ENCODE data around the gene HOXB6. TPM values are rescaled to one million over a fixed set of nuclear protein-coding genes. Genes with fewer than 3 reads are reported as not detected.

The HOXB6 gene
- total and polyA plus RNA-seq, 5 donors, result 0.74 to 1.8 (median 1.1) TPM

DNA sequence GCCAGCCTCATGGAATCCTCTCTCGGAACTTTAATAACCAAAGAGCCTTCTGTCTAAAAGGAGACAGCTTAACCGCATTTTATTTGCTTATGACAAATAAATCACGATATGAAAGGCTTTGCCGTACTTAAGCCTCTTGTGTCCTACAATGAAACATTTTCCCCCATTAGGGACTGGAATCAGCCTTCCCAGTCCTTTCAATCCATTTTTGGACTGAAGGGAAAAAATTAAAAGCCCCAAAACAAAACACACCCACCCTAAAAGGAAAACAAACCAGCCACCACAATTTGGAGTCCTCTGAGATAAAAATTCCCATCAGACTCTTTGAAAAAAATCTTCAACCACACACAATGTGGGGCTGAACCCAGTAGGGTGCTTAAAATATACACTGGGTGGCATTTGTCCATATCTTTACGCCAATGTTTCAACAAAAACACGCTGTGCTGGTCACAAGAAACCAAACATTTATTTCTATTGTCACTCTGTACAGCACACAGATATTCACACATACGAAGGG is 29.7 kb downstream of the HOXB6 start:
- H3K27me3 ChIP-seq (ENCODE audit: control insufficient read depth, insufficient read depth), result peaks cover 5% of the 10 kb centered on the region
- no peak for ATAC-seq
- WGBS, result 55% methylated on average over 7 of the region's 7 CpGs
- peaks cover 2% of the 10 kb centered on the region for H3K4me1 ChIP-seq (ENCODE audit: control insufficient read depth, insufficient read depth, low read length)
- no peak for DNase-seq
- H3K27ac ChIP-seq (ENCODE audit: low read length), result no peak overlapping the region
- no peak overlapping the region for H3K4me3 ChIP-seq (ENCODE audit: low read length)
- intact Hi-C loops (cut with DNase I), result loop anchor here in 1 of 4 donors (5.0 kb wide), 1 partner anchor 33 kb away; no protein-coding TSS in a partner anchor
- H3K9me3 ChIP-seq (ENCODE audit: control insufficient read depth, low read length), result no peaks in the 10 kb centered on the region

DNA sequence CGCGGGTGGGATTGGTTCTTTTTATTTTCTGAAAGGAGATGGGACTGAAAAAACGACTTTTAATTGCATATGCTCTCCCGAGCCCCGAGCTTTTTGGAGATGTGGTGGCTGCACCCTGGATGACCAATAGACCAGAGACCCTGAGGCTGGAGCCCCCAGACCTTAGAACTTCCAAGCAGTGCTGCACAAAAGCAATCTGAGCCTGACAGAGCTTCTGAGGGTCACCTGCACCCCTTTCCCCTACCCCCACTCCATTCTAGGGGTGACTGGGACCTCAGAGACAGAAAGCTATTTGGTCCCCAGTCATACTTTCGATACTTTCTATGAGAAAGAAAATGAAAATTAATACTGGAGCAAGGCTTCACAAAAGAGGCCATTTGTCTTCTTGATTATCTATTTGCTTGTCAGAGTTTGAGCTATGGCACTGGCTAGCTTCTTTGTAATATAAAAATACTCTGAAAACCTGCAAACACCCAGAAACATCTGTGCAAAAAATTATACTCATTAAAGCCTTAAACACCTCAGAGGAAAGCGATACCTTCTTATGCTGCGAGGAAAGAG is 30.2 kb downstream of the HOXB6 start:
- intact Hi-C loops (cut with DNase I), result loop anchor here in 1 of 4 donors (5.0 kb wide), 1 partner anchor 32 kb away; no protein-coding TSS in a partner anchor
- Histone ChIP-seq H3K4me3 (ENCODE audit: low read length) (no peak overlapping the region), H3K27ac (ENCODE audit: low read length) (no peak overlapping the region), H3K9me3 (ENCODE audit: control insufficient read depth, low read length) (no peaks in the 10 kb centered on the region), H3K4me1 (ENCODE audit: control insufficient read depth, insufficient read depth, low read length) (peaks cover 2% of the 10 kb centered on the region), H3K27me3 (ENCODE audit: control insufficient read depth, insufficient read depth) (peaks cover 5% of the 10 kb centered on the region)
- DNase-seq (no peak), ATAC-seq (no peak)
- WGBS, result 56% methylated on average over 8 of the region's 8 CpGs

DNA sequence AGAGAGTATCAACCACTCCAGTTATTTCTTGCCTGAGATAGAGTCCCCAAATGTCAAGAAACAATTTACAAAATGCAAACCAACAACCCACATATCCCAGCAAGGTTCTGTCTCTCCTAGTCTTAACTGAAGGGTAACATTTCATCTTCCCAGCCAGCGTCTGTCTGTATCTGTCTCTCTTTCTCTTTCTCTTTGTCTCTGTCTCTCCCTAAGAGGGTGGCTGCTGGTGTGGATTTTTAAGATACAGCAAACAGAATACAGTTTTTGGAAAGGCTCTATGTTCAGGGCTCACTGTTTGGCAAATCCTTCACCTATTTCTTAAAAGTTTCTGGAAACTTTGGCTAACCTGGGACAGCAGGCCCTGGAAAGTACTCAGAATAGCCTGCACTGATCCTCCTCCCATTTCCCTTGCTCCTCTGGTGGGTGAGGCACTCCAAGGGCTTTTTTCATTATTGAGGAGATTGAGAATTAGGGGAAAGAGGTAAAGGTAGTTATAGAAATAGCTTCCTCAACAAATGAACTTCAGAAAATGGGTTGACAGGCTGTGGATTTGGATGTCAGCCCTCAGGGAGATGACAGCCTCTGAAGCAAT is 32.9 kb downstream of the HOXB6 start:
- DNase-seq (no peak), ATAC-seq (no peak)
- H3K4me3 ChIP-seq (ENCODE audit: low read length), result no peak overlapping the region
- no peaks in the 10 kb centered on the region for H3K9me3 ChIP-seq (ENCODE audit: control insufficient read depth, low read length)
- intact Hi-C loops (cut with DNase I), result no loop called here
- peaks cover 5% of the 10 kb centered on the region for H3K4me1 ChIP-seq (ENCODE audit: control insufficient read depth, insufficient read depth, low read length)
- 74% methylated on average over 1 of the region's 1 CpG for WGBS
- peaks cover 5% of the 10 kb centered on the region for H3K27me3 ChIP-seq (ENCODE audit: control insufficient read depth, insufficient read depth)
- H3K27ac ChIP-seq (ENCODE audit: low read length), result no peak overlapping the region

DNA sequence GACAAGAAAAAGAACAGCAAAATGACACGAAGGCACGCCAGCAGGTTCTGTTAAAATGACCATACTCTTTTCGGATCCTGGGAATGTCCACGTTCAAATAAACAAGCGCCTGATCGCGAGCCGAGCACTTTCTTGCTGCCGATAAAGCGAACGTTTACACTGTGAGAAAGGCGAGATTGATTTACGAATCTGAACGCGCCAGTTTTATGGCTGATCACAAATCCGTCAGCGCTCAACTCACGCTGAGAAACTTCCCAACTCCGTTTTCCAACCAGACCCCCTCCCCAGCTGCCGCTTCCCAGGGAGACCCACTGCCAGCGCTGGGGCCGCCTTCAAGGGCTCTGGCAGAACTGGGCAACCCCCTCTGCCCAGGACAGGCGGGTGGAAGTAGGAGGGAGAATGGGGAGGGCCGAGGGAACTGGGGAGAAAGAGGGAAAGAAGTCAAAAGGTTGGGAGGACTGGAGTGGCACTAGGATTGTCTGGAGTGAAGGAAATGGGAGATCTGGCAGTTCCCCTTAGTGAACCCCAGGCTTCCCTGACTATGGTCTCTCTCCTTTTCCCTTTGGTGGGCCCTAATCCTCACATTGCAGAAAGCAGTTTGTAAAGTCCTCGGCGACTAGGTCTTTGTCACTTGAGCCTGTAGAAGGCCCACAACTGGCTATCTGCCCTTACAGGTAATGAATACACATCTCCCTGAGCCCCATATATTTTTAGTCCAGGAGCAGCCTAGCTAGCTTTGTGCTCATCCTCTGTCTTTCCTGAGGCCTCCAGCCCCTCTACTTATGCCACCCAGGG is 33.6 kb downstream of the HOXB6 start:
- no peak for DNase-seq
- WGBS, result 44% methylated on average over 26 of the region's 26 CpGs
- no peak for ATAC-seq
- Histone ChIP-seq H3K4me3 (ENCODE audit: low read length) (no peak overlapping the region), H3K4me1 (ENCODE audit: control insufficient read depth, insufficient read depth, low read length) (peaks cover 7% of the 10 kb centered on the region), H3K9me3 (ENCODE audit: control insufficient read depth, low read length) (no peaks in the 10 kb centered on the region), H3K27ac (ENCODE audit: low read length) (peak overlapping the region; percentile 42), H3K27me3 (ENCODE audit: control insufficient read depth, insufficient read depth) (peaks cover 5% of the 10 kb centered on the region)
- intact Hi-C loops (cut with DNase I), result no loop called here

DNA sequence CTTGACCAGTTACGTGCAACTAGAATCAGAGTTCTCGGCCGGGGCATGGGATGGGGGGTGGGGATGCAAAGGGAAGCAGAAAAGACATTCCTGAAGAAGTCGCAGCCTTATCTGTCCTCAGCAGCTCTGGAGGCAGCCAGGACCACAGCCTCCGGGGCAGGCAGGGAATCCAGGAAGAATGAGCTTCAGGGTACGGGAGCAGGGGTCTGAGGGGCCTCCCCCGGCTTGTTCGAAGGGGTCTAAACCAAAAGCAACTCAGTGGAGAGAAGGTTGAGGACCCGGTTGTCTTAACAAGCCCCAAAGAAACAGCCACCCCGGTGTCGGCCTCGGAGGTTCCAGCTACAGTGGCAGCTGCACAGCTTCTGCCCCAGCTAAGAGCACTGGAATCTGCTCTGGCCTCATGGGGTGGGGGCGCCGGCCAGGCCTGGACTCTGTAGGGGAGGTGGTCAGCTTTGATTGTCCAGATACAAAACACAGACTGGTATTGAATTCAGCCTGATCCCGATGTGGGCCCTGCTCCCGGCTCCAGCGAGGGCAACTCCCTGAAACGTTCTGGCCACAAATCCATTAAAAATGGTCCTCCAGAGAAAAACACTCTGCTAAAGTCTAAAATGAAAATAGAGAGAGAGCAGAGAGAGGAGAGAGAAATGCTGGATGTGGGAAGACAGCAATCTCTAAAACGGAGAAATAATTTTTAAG is 34.3 kb downstream of the HOXB6 start:
- Histone ChIP-seq H3K4me3 (ENCODE audit: low read length) (no peak overlapping the region), H3K27ac (ENCODE audit: low read length) (peak overlapping the region; percentile 54), H3K4me1 (ENCODE audit: control insufficient read depth, insufficient read depth, low read length) (peaks cover 8% of the 10 kb centered on the region), H3K27me3 (ENCODE audit: control insufficient read depth, insufficient read depth) (peaks cover 5% of the 10 kb centered on the region), H3K9me3 (ENCODE audit: control insufficient read depth, low read length) (no peaks in the 10 kb centered on the region)
- WGBS, result 24% methylated on average over 19 of the region's 19 CpGs
- intact Hi-C loops (cut with DNase I), result no loop called here
- ATAC-seq (peak in 1 of 2 donors; percentile 28), DNase-seq (peak in 1 of 3 donors; percentile 62)

DNA sequence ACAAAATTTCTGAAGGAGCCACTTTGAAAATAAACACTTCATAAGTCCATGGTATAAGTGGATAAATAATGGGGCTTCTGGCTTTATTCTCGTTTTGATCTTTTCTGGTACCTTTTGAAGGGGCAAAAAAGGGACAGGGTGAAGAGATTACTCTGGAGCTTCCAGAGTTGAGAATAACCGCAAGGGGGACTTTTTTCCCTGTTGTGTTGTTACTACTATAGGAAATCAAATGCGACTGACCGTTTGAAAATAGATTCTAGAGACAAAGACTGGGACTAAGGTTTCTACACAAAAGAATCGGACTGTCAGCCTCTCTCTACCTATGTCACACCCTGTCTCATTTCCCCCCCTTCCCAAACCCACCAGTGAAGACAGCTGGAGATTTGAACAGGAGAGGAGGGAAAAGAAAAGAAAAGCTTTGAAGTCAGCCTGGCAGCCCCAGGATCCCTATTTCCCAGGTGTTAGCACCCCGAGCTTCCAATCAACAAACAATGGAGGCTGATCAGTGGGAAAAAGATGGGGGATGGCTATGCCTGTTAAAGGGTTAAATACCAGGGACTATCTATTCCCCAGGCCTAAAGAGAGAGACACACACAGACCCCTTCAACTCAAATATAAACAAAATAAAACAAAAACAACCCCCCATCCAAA is 35.0 kb downstream of the HOXB6 start:
- Histone ChIP-seq H3K9me3 (ENCODE audit: control insufficient read depth, low read length) (no peaks in the 10 kb centered on the region), H3K27me3 (ENCODE audit: control insufficient read depth, insufficient read depth) (peaks cover 5% of the 10 kb centered on the region), H3K27ac (ENCODE audit: low read length) (peak overlapping the region; percentile 36), H3K4me3 (ENCODE audit: low read length) (no peak overlapping the region), H3K4me1 (ENCODE audit: control insufficient read depth, insufficient read depth, low read length) (peaks cover 8% of the 10 kb centered on the region)
- DNase-seq (no peak), ATAC-seq (no peak)
- 58% methylated on average over 6 of the region's 6 CpGs for WGBS
- intact Hi-C loops (cut with DNase I), result no loop called here

DNA sequence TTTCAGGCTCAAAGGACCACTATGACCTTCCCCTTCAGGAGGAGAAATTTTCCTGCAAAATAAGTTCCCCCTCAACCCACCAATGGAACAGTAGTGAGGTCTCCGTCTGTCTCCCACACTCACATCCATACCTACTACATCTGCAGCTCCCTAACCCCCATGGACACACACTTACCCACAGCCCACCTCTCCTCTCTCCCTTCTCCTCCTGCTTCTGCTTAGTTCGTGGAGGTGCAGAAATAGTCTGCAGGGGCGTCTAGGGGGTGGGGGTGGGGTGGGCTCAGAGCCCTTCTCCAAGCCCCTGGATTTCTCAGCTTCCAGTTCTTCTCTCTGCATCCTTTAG is 35.6 kb downstream of the HOXB6 start:
- Histone ChIP-seq H3K4me3 (ENCODE audit: low read length) (peak overlapping the region; percentile 22), H3K27ac (ENCODE audit: low read length) (no peak overlapping the region), H3K4me1 (ENCODE audit: control insufficient read depth, insufficient read depth, low read length) (peaks cover 8% of the 10 kb centered on the region), H3K27me3 (ENCODE audit: control insufficient read depth, insufficient read depth) (peaks cover 5% of the 10 kb centered on the region), H3K9me3 (ENCODE audit: control insufficient read depth, low read length) (no peaks in the 10 kb centered on the region)
- intact Hi-C loops (cut with DNase I), result no loop called here
- ATAC-seq (no peak), DNase-seq (no peak)
- 41% methylated on average over 3 of the region's 3 CpGs for WGBS

DNA sequence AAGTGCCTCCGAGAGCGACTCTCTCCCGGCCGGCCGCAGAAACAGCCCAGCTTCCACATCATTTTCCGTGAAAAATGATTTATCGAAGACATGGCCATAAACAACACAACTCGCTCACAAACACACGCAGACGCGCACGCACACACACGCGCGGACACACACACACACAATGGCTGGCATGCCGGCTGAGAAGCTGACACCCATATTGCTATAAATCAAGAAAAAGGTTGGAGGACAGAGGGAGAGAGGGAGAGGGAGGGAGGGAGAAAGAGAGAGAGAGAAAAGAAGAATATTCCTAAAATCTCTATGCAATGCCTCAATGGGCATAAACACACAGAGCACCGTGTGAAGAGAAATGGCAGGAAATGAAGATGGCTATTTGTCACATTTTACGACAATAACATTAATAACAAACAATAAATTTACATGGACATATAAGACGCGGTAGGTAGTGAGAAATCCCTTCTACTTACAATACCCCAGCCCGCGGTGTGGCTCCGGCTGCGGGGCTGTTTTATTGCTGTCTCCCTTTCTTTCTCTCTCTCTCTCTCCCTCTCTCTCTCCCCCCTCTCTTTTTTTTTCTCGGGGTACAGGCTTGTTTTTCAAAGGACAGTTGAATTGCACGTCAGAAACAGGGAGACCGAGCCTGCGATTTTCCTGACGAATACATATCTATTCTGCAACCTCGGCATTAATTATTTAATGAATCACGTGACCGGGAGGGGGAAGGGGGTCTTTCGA is 36.1 kb downstream of the HOXB6 start:
- intact Hi-C loops (cut with DNase I), result no loop called here
- ATAC-seq, result no peak
- Histone ChIP-seq H3K4me3 (ENCODE audit: low read length) (peak overlapping the region; percentile 22), H3K27me3 (ENCODE audit: control insufficient read depth, insufficient read depth) (peaks cover 5% of the 10 kb centered on the region), H3K4me1 (ENCODE audit: control insufficient read depth, insufficient read depth, low read length) (peaks cover 8% of the 10 kb centered on the region), H3K9me3 (ENCODE audit: control insufficient read depth, low read length) (no peaks in the 10 kb centered on the region), H3K27ac (ENCODE audit: low read length) (peak overlapping the region; percentile 0)
- DNase-seq, result no peak
- 20% methylated on average over 33 of the region's 33 CpGs for WGBS

DNA sequence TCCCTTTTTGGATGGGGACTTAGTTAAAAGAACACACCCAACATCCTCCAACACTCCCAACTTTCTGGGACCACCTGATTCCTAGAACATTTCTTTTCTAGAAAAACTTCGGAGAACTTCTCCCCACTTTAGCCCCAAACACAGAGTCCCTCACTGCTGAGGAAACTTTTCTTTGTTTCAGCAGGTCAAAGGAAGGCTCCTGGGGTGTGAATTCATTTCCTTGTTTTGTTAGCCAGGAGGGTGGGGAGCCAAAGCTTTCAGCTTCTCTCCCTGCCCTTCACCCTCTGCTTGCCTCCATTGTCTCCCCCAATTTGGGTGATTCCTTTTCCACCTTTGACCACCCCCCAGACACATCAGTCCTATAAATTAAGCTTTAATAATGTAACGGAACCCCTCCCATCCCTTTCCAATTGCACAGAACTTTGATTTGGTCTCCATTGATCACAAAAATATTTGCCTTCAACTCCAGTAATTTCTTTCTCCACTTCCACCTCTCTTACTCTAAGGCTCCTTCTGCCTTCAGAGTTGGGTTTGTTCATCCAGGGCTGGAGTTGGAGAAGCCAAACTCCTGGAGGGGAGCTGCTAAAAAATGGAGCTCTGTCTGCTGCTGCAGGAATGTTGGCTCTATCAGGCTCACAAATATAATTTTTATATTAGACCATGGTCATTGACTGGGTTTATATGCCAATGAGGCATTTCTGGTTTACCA is 37.0 kb downstream of the HOXB6 start:
- intact Hi-C loops (cut with DNase I), result no loop called here
- Histone ChIP-seq H3K9me3 (ENCODE audit: control insufficient read depth, low read length) (no peaks in the 10 kb centered on the region), H3K4me3 (ENCODE audit: low read length) (no peak overlapping the region), H3K27ac (ENCODE audit: low read length) (peak overlapping the region; percentile 34), H3K27me3 (ENCODE audit: control insufficient read depth, insufficient read depth) (peaks cover 4% of the 10 kb centered on the region), H3K4me1 (ENCODE audit: control insufficient read depth, insufficient read depth, low read length) (peaks cover 8% of the 10 kb centered on the region)
- DNase-seq (no peak), ATAC-seq (no peak)
- WGBS, result 62% methylated on average over 2 of the region's 2 CpGs

Measured in right cardiac atrium (tissue), 5 donors.